NCI-H2107 (cell line): ENCODE measurements around the gene THRA.

Experiments
- DNase-seq: peaks from one replicate; lab custom pipeline; 2025; lab: John Stamatoyannopoulos, UW

THRA gene

GRCh38 chr17:40064971-40065768 is 2.4 kb downstream of the THRA start:
- DNase-seq = no peak

GRCh38 chr17:40065769-40066510 is 3.2 kb downstream of the THRA start:
- no peak for DNase-seq

GRCh38 chr17:40067710-40068109 is 4.9 kb downstream of the THRA start:
- no peak for DNase-seq

GRCh38 chr17:40068129-40068581 is 5.4 kb downstream of the THRA start:
- DNase-seq = no peak

- no peak for DNase-seq
Observed at GRCh38 chr17:40068584-40068916, 5.8 kb downstream of the THRA start.

- peak; percentile 76 for DNase-seq
Observed at GRCh38 chr17:40068917-40069750, 6.4 kb downstream of the THRA start.

- peak; percentile 53 for DNase-seq
Observed at GRCh38 chr17:40069751-40070708, 7.3 kb downstream of the THRA start.

GRCh38 chr17:40070709-40071312 is 8.0 kb downstream of the THRA start:
- no peak for DNase-seq

GRCh38 chr17:40071313-40072039 is 8.7 kb downstream of the THRA start:
- DNase-seq = no peak

- peak; percentile 80 for DNase-seq
Observed at GRCh38 chr17:40072040-40072734, 9.4 kb downstream of the THRA start.

- no peak for DNase-seq
Observed at GRCh38 chr17:40072735-40073346, 10.1 kb downstream of the THRA start.

GRCh38 chr17:40073454-40074174 is 10.8 kb downstream of the THRA start:
- DNase-seq = no peak

GRCh38 chr17:40074175-40074512 is 11.4 kb downstream of the THRA start:
- DNase-seq = no peak

GRCh38 chr17:40074871-40075200 is 12.1 kb downstream of the THRA start:
- DNase-seq = no peak

GRCh38 chr17:40075201-40075941 is 12.6 kb downstream of the THRA start:
- peak; percentile 35 for DNase-seq

GRCh38 chr17:40075942-40076498 is 13.3 kb downstream of the THRA start:
- DNase-seq = no peak

- DNase-seq = no peak
Observed at GRCh38 chr17:40076591-40076990, 13.8 kb downstream of the THRA start.

- DNase-seq = no peak
Observed at GRCh38 chr17:40079545-40079944, 16.8 kb downstream of the THRA start.
